Stimulated activated CD8-positive, alpha-beta memory T cell treated with anti-CD3 and anti-CD28 coated beads, Interleukin-4, amount 100 ng/mL, for 1 hour (primary cell): ENCODE data around the gene KLHDC10.
"Not testable (repeated sequence)": the region's sequence is repeated elsewhere in the genome, so short reads cannot be mapped to it uniquely, and the experiment has no call there.

ENCODE experiments used
- DNase-seq, 2 donors: peaks; one replicate each; pipeline ENCODE4 v3.0.0-alpha.2; 2020; ENCODE audit warnings: low read depth in 2 of 2, low spot score in 1 of 2

Gene KLHDC10

GRCh38 chr7:130118294-130118693 is 48.0 kb downstream of the KLHDC10 start:
- no peak for DNase-seq

GRCh38 chr7:130118801-130119200 is 48.5 kb downstream of the KLHDC10 start:
- DNase-seq: no peak

GRCh38 chr7:130123501-130123900 is 53.2 kb downstream of the KLHDC10 start:
- DNase-seq: no peak

- no peak for DNase-seq
Measured at GRCh38 chr7:130124711-130125110, 54.4 kb downstream of the KLHDC10 start.

DNA sequence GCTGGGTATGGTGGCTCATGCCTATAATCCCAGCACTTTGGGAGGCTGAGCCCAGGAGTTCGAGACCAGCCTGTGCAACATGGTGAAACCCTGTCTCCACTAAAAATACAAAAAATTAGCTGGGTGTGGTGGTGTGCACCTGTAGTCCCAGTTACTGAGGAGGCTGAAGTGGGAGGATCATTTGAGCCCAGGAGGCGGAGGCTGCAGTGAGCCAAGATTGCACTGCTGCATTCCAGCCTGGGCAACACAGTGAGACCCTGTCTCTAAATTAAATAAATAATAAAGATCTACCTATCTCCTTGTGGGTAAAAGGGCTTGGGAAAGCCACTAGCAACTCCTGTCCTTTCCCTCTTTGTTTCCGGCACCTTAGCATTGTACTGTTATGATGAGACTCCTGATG is 56.5 kb downstream of the KLHDC10 start:
- not testable (repeated sequence) for DNase-seq

DNA sequence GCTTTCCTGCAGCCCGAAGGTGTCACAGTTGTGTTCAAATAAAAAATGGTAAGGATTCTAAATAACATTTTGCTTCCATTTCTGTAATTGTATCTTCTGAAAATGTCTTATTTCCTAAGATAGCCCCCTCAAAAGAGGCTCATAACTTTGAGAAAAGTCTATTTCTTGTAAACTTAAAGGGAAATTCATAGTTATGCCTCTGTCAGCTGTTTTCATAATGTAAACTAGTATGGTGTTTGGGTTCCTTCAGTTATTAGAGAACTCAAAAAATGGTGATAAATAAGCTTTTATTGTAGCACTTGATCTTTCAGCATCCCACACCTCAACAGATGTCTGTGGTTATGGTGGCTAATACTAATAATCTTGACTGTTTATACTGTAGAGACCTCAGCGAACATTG is 57.1 kb downstream of the KLHDC10 start:
- no peak for DNase-seq

DNA sequence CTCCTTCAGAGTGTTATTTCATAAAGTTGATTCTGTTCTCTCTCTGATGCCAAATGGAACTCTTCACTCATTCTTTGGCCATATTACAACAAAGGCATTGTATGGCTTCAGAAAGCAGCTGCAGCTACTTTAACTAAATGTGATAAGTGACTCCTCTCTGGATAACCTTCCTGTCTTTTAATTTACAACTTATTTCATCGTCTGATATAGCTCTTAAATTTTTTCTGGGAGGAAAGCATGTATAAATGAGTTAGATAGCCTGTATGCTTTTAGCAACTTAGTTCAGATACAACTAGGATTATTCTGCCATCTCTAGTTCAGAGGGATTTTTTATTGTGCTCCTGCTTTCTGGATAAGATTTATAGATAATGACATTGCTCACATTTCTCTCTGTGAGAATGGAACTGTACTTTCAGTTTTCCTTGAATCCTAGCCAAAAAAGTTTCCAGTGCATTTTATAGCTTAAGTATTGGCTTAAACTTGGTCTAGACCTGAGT is 57.5 kb downstream of the KLHDC10 start:
- no peak for DNase-seq

DNA sequence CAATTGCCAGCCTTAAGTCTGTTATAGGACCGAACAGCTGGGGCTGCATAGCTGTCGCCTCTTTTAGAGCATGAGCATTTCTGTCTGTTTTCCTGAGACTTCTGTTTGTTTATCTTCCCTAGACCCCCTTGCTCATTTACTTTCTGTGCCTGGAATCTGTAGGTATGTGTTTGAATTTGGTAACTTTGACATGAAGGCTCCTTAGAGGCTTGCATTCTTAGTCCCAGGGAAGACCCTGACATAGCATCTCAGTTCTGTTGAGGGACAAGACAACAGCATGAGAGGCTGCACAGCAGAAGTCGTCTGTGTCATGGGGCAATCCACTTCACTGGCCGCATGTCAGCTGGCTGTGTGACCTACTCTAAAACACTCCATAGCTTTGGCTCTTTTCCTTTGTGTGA is 58.7 kb downstream of the KLHDC10 start:
- no peak for DNase-seq

DNA sequence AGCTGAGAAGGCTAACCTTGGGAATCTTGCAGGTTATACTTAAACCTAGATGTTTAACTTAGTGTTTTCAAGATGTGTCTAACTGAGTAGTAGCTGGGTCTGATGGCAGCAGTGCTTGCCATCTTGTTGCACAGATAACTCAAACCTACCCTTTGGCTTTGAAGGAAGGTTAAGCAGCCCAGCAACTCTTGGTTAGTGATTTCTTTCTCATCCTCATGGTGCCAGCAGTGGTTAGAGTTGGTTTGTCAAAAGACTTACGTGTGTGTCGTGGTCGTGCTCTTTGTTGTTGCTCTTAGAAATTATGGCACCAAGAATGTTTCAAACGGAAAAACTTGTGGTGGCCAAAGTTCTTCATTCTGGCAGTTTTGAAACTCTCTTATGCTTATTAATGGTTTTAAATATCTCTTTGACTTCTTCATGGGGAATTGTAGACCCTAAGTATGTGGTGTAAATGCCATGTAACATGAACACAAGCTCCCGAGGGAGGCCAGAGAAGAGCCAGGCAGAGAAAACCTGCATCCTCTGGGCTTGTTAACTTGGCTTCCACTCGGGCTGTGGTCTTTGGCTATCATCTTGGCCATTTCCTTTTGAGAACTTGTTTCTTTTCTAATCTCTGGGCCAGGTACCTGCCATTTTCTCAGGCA is 61.0 kb downstream of the KLHDC10 start:
- no peak for DNase-seq

GRCh38 chr7:130131964-130132875 is 61.9 kb downstream of the KLHDC10 start:
- DNase-seq: no peak

DNA sequence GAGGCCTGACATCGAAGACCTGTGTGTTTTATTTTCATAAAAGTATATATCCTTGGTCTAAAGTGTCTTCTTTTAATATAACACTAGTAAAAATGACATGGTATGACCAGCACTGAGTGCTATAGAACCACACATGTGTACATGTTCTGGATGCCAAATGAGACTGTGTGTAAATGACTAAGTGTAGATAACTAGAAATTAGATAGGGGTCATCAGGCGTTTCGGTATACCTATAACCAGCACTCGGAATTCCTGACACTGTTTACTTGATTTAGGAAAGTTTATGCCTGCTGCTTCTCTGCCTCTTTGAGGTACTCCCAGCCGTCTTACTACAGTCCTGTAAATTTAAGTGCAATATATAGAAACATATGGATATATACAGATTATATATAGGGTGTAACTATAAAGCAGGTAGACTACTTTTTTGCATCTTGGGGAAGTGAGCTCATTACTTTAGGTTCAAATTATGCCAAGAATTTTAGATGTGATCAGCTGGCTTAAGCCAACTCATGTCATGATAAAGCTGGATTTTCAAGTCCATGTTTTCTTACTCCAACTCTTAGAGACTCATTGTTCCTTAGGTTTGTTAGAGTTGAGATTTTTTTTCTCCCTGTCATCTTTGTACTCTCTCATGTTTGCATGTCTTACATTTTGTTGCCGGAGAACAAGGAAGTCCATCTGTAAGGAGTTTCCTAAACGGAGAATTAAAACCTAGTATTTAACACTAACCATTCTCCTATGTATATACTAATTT is 62.9 kb downstream of the KLHDC10 start:
- DNase-seq: no peak

GRCh38 chr7:130134106-130134636 is 63.8 kb downstream of the KLHDC10 start:
- no peak for DNase-seq

- DNase-seq: no peak
Measured at GRCh38 chr7:130134726-130135125, 64.4 kb downstream of the KLHDC10 start.

DNA sequence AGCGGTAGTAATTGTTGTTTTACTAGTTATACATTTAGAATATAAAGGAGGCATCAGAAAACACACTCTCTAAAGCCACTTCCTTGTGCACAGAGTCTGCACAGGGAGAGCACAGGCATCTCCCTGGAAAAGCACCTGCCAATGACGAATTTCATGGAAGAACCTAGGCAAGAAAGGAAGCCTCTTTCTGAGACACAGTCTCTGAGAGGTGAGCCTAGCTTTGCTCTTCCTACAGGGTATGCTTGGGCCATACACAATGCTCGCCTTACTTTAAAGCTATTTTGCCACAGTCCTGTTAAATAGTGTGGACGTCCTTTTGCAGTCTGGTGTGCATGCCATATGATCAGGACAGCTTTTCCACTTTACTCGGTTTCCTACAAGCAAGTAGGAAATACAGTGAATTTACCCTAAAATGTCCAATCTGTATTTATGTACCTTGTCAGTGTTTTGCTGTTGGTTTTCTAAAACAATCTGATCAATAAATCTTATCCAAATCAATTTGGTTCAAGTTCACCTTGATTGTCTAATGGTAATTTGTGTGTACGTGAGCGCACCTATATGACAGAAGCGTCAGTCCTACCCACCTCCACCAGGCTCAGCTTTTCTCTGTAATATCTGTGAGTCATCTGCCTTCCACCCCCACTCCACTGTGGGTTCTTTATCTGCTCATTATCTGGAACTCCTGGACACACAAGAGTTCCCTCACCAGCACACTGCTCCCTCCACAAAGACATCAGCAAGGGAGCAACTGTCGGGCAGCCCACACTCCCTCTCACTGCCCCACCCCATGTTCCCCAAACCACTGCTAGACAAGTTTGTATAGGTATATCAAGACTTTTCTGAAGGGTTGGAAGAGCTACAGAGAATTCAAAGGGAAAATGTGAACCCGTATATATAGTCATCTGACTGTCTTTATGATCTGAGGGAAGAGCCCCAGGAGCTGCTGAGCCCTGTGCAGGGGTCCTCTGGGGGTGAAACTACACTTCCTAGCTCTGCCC is 65.2 kb downstream of the KLHDC10 start:
- DNase-seq: no peak

- DNase-seq: no peak
Measured at GRCh38 chr7:130136579-130137167, 66.3 kb downstream of the KLHDC10 start.

GRCh38 chr7:130137207-130137606 is 66.9 kb downstream of the KLHDC10 start:
- DNase-seq: no peak

GRCh38 chr7:130139193-130139960 is 69.0 kb downstream of the KLHDC10 start:
- DNase-seq: no peak

- DNase-seq: no peak
Measured at GRCh38 chr7:130140551-130141160, 70.3 kb downstream of the KLHDC10 start.
